BLaER1 treated with 17β-estradiol and CSF1 and Interleukin-3, amounts not matched to agents 10 nM and 100 nM (cell line): ENCODE measurements around the gene ARMC7.
"Not testable (repeated sequence)": the region's sequence is repeated elsewhere in the genome, so short reads cannot be mapped to it uniquely, and the experiment has no call there.

Source experiments
- H3K27ac ChIP-seq, 11 experiments: shearing (Covaris generic); formaldehyde crosslinking; 2 replicates each; pipeline ENCODE4 v1.8.1; 2022
- H3K27me3 ChIP-seq, 11 experiments: shearing (Covaris generic); formaldehyde crosslinking; 2 replicates each; pipeline ENCODE4 v1.8.1; 2022
- H3K36me3 ChIP-seq, 11 experiments: shearing (Covaris generic); formaldehyde crosslinking; 2 replicates each; pipeline ENCODE4 v1.8.1; 2022
- H3K4me1 ChIP-seq, 10 experiments: shearing (Covaris generic); formaldehyde crosslinking; 2 replicates each; pipeline ENCODE4 v1.8.1; 2022
- H3K4me2 ChIP-seq, 11 experiments: shearing (Covaris generic); formaldehyde crosslinking; 2 replicates each; pipeline ENCODE4 v1.8.1; 2022
- H3K4me3 ChIP-seq, 10 experiments: shearing (Covaris generic); formaldehyde crosslinking; 2 replicates each; pipeline ENCODE4 v1.8.1; 2022
- H3K9ac ChIP-seq, 11 experiments: shearing (Covaris generic); formaldehyde crosslinking; 2 replicates each; pipeline ENCODE4 v1.8.1; 2022
- H3K9me3 ChIP-seq, 11 experiments: shearing (Covaris generic); formaldehyde crosslinking; replicated peaks in 1 of 11; 2 replicates each; pipeline ENCODE4 v1.8.1; 2022
- H4K20me1 ChIP-seq, 11 experiments: shearing (Covaris generic); formaldehyde crosslinking; 2 replicates each; pipeline ENCODE4 v1.8.1; 2022
- Cebpa-rat ChIP-seq, 11 experiments: shearing (Covaris generic); IDR thresholded peaks; 2 replicates each; pipeline ENCODE4 v1.8.1; 2022

ARMC7 gene

DNA sequence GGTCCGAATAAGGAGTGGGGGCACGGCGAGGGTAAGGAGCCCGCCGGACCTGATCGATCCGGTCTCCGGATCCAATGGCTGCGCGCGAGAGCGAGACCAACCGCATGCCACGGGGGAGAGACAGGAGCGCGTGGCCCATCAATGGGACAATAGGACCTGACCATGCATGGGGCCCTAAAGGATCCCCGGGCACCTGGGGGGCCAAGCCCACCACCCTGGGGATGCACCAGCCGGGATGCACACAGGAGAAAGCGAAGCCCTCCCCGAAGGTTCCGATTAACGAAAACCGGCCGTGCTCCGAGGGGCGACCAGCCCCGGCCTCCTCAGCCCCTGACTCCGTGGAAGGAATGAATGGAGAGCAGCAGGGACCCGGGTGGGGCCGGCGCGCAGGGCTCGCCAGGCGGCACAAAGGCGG is 44.0 kb downstream of the ARMC7 start:
- Histone ChIP-seq H3K9ac (peak overlapping the region; percentile 87 to 99 (median 96)), H3K4me3 (peak overlapping the region; percentile 86 to 100 (median 95)), H3K27me3 (no peaks in the 10 kb centered on the region), H3K36me3 (peaks cover 6 to 51% (median 33%) of the 10 kb centered on the region in 11 experiments; a peak in 21 of 22 replicates), H3K4me1 (peaks cover 30 to 53% (median 40%) of the 10 kb centered on the region in 10 experiments), H3K27ac (peak overlapping the region; percentile 56 to 97 (median 92); a peak in 21 of 22 replicates), H3K4me2 (peak overlapping the region; percentile 74 to 97 (median 95)), H4K20me1 (peaks cover 0 to 55% (median 50%) of the 10 kb centered on the region in 11 experiments; a peak in 18 of 22 replicates), H3K9me3 (no peaks in the 10 kb centered on the region)
- no peak for TF ChIP-seq Cebpa-rat (IDR thresholded peaks at IDR 0.05)

DNA sequence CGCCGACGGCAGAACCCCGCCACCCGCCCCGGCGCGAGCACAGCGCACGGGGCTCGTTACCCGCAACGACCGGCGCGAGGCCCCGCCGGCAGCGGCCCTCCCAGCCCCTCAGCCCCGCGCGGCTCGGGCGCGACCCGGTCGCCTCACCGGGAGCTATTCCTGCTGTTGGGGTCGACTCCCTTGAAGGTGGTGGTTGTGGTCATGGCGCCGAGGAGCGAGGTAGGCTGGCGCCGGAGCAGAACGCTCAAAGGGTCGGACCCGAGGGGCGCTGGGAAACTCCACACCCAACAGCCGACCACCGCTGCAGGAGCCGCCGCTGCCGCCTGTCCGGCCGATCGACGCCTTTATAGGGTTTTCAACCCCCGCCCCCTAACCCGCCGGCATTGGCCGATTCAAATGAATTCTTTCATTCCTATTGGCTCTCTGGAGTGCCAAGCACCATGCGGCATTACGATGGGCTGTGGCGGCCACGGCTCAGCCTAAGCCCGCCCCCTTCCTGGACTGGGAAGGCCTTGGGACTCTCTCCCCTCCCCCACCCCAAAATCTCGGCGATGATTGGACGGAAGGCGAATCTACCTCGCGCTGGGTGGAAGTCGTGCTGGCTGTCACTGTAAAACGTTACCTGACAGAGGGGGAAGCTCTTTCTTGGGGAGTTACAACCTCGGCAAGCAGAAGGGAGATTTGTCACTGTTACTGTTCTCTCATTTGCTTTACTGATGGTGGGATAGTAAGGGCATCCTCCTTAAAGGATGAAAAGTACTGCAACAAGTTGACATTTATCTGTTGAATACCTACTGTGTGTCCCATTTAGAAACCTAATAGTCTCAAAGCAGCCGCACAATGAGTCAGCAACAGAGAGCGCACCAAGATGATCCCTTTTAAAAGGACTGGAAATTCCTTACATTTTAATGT is 44.7 kb downstream of the ARMC7 start, which contains the start of gene JPT1:
TSS of gene JPT1 (minus strand) at position 318 of the 912 bp plus-strand sequence. CDS start at position 203, 115 bp downstream.
- Histone ChIP-seq H3K4me1 (peaks cover 30 to 49% (median 36%) of the 10 kb centered on the region in 10 experiments), H3K4me3 (peak within 1 kb of the TSS; percentile 86 to 100 (median 95)), H3K36me3 (peaks cover 6 to 51% (median 33%) of the 10 kb centered on the region in 11 experiments; a peak in 21 of 22 replicates), H3K4me2 (peak within 1 kb of the TSS; percentile 74 to 97 (median 95)), H3K27ac (peak within 1 kb of the TSS; percentile 56 to 97 (median 92); a peak in 21 of 22 replicates), H4K20me1 (peaks cover 0 to 48% (median 43%) of the 10 kb centered on the region in 11 experiments; a peak in 18 of 22 replicates), H3K9ac (peak within 1 kb of the TSS; percentile 87 to 99 (median 96)), H3K9me3 (no peaks in the 10 kb centered on the region), H3K27me3 (no peaks in the 10 kb centered on the region)
- no peak for TF ChIP-seq Cebpa-rat (IDR thresholded peaks at IDR 0.05)

DNA sequence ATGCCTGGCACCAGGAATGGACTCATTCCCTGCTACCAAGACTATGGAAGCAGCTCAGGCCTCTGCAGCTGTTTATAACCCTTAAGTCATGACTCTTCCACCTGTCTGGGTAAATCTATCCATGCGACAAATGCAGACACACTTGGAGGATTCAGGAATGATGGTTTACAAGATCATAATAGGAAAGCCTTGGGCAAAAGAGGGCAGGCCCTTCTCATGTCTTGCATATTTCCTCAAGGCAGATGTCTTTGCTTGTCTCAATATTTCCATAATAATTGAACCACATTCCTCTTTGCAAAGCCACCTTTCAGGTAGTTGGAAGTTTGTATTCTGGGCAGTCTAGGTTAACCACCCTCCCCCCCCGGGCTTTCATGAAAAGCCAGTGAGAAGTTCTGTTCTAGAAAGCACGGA is 45.4 kb downstream of the ARMC7 start:
- H3K36me3 ChIP-seq: peaks cover 6 to 51% (median 37%) of the 10 kb centered on the region in 11 experiments; a peak in 21 of 22 replicates
- no peaks in the 10 kb centered on the region for H3K27me3 ChIP-seq
- 0 out of 20 replicates have a peak overlapping the region, but pooled peaks of 1 of the 10 experiments have one; percentile 100 for H3K4me3 ChIP-seq
- no peak for TF ChIP-seq Cebpa-rat (IDR thresholded peaks at IDR 0.05)
- no peak overlapping the region for H3K9ac ChIP-seq
- peaks cover 0 to 41% (median 36%) of the 10 kb centered on the region in 11 experiments; a peak in 18 of 22 replicates for H4K20me1 ChIP-seq
- peak overlapping the region in 4 of 11 experiments; percentile 10 to 39 (median 24); a peak in 3 of 22 replicates for H3K27ac ChIP-seq
- H3K9me3 ChIP-seq: no peaks in the 10 kb centered on the region
- H3K4me1 ChIP-seq: peaks cover 30 to 42% (median 35%) of the 10 kb centered on the region in 10 experiments
- peak overlapping the region; percentile 61 to 84 (median 71); a peak in 21 of 22 replicates for H3K4me2 ChIP-seq

DNA sequence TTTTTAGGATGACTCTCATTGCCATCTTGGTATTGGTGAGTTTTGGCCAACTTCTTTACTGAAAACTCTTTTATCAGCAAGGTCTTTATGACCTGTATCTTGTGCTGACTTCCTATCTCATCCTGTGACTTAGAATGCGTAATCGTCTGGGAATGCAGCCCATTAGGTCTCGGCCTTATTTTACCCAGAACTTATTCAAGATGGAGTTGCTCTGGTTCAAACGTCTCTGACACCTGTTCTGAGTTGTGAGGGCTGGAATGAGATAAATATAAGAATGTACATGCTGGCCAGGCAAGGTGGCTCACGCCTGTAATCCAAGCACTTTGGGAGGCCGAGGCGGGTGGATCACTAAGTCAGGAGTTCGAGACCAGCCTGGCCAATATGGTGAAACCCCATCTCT is 48.7 kb downstream of the ARMC7 start:
- Histone ChIP-seq H3K4me1 (peaks cover 6 to 12% (median 9%) of the 10 kb centered on the region in 10 experiments; a peak in 18 of 20 replicates), H3K36me3 (peaks cover 10 to 60% (median 51%) of the 10 kb centered on the region in 11 experiments; a peak in 21 of 22 replicates), H4K20me1 (peaks cover 0 to 14% (median 8%) of the 10 kb centered on the region in 11 experiments; a peak in 12 of 22 replicates)
- H3K4me2 ChIP-seq, H3K9ac ChIP-seq, H3K27ac ChIP-seq, H3K27me3 ChIP-seq, H3K4me3 ChIP-seq, H3K9me3 ChIP-seq: not testable (repeated sequence)

DNA sequence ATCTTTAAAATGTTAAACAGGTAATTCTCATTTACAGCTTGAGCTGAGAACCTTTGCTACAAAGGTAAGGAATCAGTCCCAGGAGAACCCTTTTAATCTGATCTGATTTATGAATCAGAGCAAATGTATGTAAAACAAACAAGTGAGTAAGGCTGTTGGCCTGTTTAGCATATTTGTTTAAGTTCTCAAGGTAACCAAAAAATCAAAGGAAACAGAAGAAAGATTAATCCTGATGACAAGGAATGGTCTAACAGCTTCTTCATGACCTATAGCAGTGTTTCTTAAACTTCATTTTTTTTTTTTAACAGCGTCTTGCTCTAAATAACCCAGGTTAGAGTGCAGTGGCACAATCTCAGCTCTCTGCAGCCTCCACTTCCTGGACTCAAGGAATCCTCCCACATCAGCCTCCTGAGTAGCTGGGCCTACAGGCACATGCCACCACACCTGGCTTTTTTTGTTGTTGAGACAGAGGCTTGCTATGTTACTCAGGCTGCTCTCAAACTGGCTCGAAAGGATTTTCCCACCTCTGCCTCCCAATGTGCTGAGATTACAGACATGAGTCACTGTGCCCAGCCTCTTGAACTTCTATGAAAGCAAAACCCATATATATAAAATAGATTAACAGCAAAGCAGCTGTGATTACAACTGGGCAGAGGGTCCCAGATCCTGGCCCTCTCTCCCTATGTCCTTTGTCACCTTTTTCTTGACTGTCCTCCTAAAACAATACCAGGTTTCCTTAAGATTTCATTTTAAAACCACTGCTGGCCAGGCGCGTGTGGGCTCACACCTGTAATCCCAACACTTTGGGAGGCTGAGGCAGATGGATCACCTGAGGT is 49.6 kb downstream of the ARMC7 start:
- Histone ChIP-seq H3K9ac (no peak overlapping the region), H3K27ac (no peak overlapping the region), H3K27me3 (no peaks in the 10 kb centered on the region), H3K4me2 (no peak overlapping the region), H3K4me1 (peaks cover 6 to 12% (median 9%) of the 10 kb centered on the region in 10 experiments; a peak in 18 of 20 replicates), H4K20me1 (peaks cover 0 to 14% (median 9%) of the 10 kb centered on the region in 11 experiments; a peak in 9 of 22 replicates), H3K9me3 (no peaks in the 10 kb centered on the region), H3K36me3 (peaks cover 17 to 69% (median 61%) of the 10 kb centered on the region in 11 experiments), H3K4me3 (no peak overlapping the region)
- no peak for TF ChIP-seq Cebpa-rat (IDR thresholded peaks at IDR 0.05)

DNA sequence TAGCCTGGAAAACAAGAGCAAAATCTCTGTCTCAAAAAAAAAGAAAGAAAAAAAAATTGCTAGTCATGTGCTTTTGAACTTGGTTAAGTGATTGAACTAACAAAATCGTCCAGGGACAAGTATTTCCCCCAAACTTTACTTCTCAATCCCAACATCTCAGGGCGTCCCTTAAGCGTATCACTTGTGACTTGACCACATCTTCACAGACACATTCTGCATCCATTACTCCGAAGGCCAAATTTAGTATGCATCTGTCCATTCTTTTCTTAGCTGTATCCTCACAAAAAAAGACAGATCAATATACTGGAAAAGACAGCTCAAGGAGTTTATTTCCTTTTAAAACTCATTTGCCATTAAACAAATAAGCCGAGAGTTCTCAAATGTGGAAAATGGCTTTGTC is 50.4 kb downstream of the ARMC7 start:
- Histone ChIP-seq H3K27ac (no peak overlapping the region), H3K27me3 (no peaks in the 10 kb centered on the region), H3K4me3 (no peak overlapping the region), H3K36me3 (peaks cover 22 to 77% (median 69%) of the 10 kb centered on the region in 11 experiments), H4K20me1 (peaks cover 0 to 22% (median 13%) of the 10 kb centered on the region in 11 experiments; a peak in 11 of 22 replicates), H3K4me2 (no peak overlapping the region), H3K9me3 (no peaks in the 10 kb centered on the region), H3K4me1 (peaks cover under 1 to 6% (median 3%) of the 10 kb centered on the region in 10 experiments; a peak in 17 of 20 replicates), H3K9ac (no peak overlapping the region)
- TF ChIP-seq Cebpa-rat (IDR thresholded peaks at IDR 0.05): no peak

DNA sequence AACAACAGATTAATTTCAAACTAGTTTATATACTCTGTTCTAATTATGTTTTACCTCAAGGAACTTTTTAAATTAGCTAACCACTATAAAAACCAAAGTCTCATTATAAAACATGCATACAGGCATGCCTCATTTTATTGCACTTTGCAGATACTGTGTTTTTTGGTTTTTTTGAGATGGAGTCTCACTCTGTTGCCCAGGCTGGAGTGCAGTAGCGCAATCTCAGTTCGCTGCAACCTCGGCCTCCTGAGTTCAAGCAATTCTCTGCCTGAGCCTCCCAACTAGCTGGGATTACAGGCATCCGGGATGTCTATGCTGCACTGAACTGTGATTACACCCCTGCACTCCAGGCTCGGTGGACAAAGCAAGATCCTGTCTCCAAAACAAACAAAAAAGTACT is 53.3 kb downstream of the ARMC7 start:
- Histone ChIP-seq H3K27ac (no peak overlapping the region), H3K27me3 (no peaks in the 10 kb centered on the region), H3K4me2 (no peak overlapping the region), H4K20me1 (peaks cover 0 to 43% (median 35%) of the 10 kb centered on the region in 11 experiments; a peak in 18 of 22 replicates), H3K4me1 (no peaks in the 10 kb centered on the region), H3K4me3 (no peak overlapping the region), H3K9me3 (no peaks in the 10 kb centered on the region), H3K9ac (no peak overlapping the region), H3K36me3 (peaks cover 40 to 95% (median 81%) of the 10 kb centered on the region in 11 experiments)
- TF ChIP-seq Cebpa-rat (IDR thresholded peaks at IDR 0.05): no peak

DNA sequence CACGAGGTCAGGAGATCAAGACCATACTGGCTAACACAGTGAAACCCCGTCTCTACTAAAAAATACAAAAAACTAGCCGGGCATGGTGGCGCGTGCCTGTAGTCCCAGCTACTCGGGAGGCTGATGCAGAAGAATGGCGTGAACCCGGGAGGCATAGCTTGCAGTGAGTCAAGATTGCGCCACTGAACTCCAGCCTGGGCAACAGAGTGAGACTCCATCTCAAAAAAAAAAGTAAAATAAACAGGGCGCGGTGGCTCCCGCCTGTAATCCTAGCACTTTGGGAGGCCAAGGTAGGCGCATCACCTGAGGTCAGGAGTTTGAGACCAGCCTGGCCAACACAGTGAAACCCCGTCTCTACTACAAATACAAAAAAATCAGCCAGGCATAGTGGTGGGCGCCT is 54.8 kb downstream of the ARMC7 start:
- Histone ChIP-seq H3K36me3 (peaks cover 54 to 95% (median 81%) of the 10 kb centered on the region in 11 experiments), H4K20me1 (peaks cover 9 to 58% (median 49%) of the 10 kb centered on the region in 11 experiments; a peak in 21 of 22 replicates)
- not testable (repeated sequence) for H3K27ac ChIP-seq, H3K4me2 ChIP-seq, H3K9ac ChIP-seq, H3K9me3 ChIP-seq, H3K27me3 ChIP-seq, H3K4me3 ChIP-seq, H3K4me1 ChIP-seq
